Activated CD8-positive, alpha-beta memory T cell treated with anti-CD3 and anti-CD28 coated beads, Interleukin-2, amount 50 U/mL, for 24 hours (primary cell): ENCODE results near the gene MEG3.

Experiments used
- DNase-seq: peaks from one replicate; pipeline ENCODE4 v3.0.0-alpha.2; 2020; ENCODE audit errors: extremely low read depth

The MEG3 gene

GRCh38 chr14:100896369-100897060 is 70.6 kb downstream of the MEG3 start:
- no peak for DNase-seq

GRCh38 chr14:100898465-100898864 is 72.5 kb downstream of the MEG3 start:
- no peak for DNase-seq

- DNase-seq, result no peak
These were observed 73.3 kb downstream of the MEG3 start for GRCh38 chr14:100898935-100899883.

- no peak for DNase-seq
These were observed 74.2 kb downstream of the MEG3 start for GRCh38 chr14:100899884-100900771.

GRCh38 chr14:100900837-100901390 is 75.0 kb downstream of the MEG3 start:
- DNase-seq, result no peak

GRCh38 chr14:100901391-100902183 is 75.7 kb downstream of the MEG3 start:
- no peak for DNase-seq

- no peak for DNase-seq
These were observed 76.6 kb downstream of the MEG3 start for GRCh38 chr14:100902295-100903133.

GRCh38 chr14:100903134-100903468 is 77.2 kb downstream of the MEG3 start:
- no peak for DNase-seq

GRCh38 chr14:100903672-100904185 is 77.8 kb downstream of the MEG3 start, which contains the start of gene RTL1:
Gene RTL1, minus strand, starts transcription at chr14:100903722. Its CDS starts 18,934 bp downstream, at chr14:100884788.
- no peak for DNase-seq

GRCh38 chr14:100904307-100905087 is 78.6 kb downstream of the MEG3 start:
- DNase-seq, result no peak

- DNase-seq, result no peak
These were observed 79.2 kb downstream of the MEG3 start for GRCh38 chr14:100905166-100905565.

- no peak for DNase-seq
These were observed 80.5 kb downstream of the MEG3 start for GRCh38 chr14:100906420-100906819.

- DNase-seq, result no peak
These were observed 81.3 kb downstream of the MEG3 start for GRCh38 chr14:100907240-100907639.

GRCh38 chr14:100909439-100909838 is 83.5 kb downstream of the MEG3 start:
- no peak for DNase-seq
